OCI-LY1 (cell line): ENCODE measurements around the gene CACFD1.

Experiments used
- H2AFZ ChIP-seq: fragments of 200-600 bp; sonication (generic), shearing (Covaris generic); 2 replicates; pipeline ENCODE4 v1.6.0; 2014; ENCODE audit warnings: antibody characterized with exemption, mild to moderate bottlenecking, low read length
- H3F3A ChIP-seq: fragments of 200-600 bp; sonication (generic), shearing (Covaris generic); 2 replicates; pipeline ENCODE4 v1.6.0; 2014; ENCODE audit warnings: mild to moderate bottlenecking, antibody characterized with exemption, low read length, moderate library complexity; ENCODE audit not compliant: insufficient read depth
- H3K27ac ChIP-seq: fragments of 200-600 bp; sonication (generic); 2 replicates; pipeline ENCODE4 v1.5.1; 2014; ENCODE audit warnings: low read length, mixed run types, mild to moderate bottlenecking, low read depth; ENCODE audit not compliant: poor library complexity, severe bottlenecking
- H3K27me3 ChIP-seq: fragments of 200-600 bp; sonication (generic); 2 replicates; pipeline ENCODE4 v1.6.0; 2014; ENCODE audit warnings: antibody characterized with exemption, mild to moderate bottlenecking, low read length, moderate library complexity; ENCODE audit not compliant: insufficient read depth
- H3K36me3 ChIP-seq: fragments of 200-600 bp; sonication (generic); 2 replicates; pipeline ENCODE4 v1.6.1; 2014; ENCODE audit warnings: mild to moderate bottlenecking, antibody characterized with exemption, low read length, moderate library complexity, mixed read lengths; ENCODE audit not compliant: insufficient read depth
- H3K4me1 ChIP-seq: fragments of 200-600 bp; sonication (generic); 2 replicates; pipeline ENCODE4 v1.5.1; 2014; ENCODE audit warnings: mild to moderate bottlenecking, low read length, moderate library complexity; ENCODE audit not compliant: insufficient read depth, severe bottlenecking
- H3K4me2 ChIP-seq: fragments of 200-600 bp; sonication (generic), shearing (Covaris generic); 2 replicates; pipeline ENCODE4 v1.6.1; 2014; ENCODE audit warnings: low read length
- H3K4me3 ChIP-seq: fragments of 200-600 bp; sonication (generic); 2 replicates; pipeline ENCODE4 v1.5.1; 2014; ENCODE audit warnings: low read length, low read depth, mild to moderate bottlenecking, mixed read lengths; ENCODE audit not compliant: poor library complexity, severe bottlenecking
- H3K79me2 ChIP-seq: fragments of 200-600 bp; shearing (Covaris generic); 2 replicates; pipeline ENCODE4 v1.6.1; 2016; ENCODE audit warnings: mixed run types, low read length, mixed read lengths; ENCODE audit not compliant: insufficient read depth
- H3K9ac ChIP-seq: fragments of 200-600 bp; sonication (generic), shearing (Covaris generic); 2 replicates; pipeline ENCODE4 v1.6.1; 2014; ENCODE audit warnings: mild to moderate bottlenecking, low read length, mixed read lengths
- H3K9me2 ChIP-seq: fragments of 200-600 bp; sonication (generic), shearing (Covaris generic); 2 replicates; pipeline ENCODE4 v1.6.1; 2014; ENCODE audit warnings: low read depth, mild to moderate bottlenecking, low read length, mixed read lengths
- H3K9me3 ChIP-seq: fragments of 200-600 bp; shearing (Covaris generic); 2 replicates; pipeline ENCODE4 v1.6.1; 2014; ENCODE audit warnings: low read length, mixed read lengths
- H4K20me1 ChIP-seq: fragments of 200-600 bp; sonication (generic), shearing (Covaris generic); 2 replicates; pipeline ENCODE4 v1.6.0; 2016; ENCODE audit warnings: mild to moderate bottlenecking, low read length; ENCODE audit not compliant: insufficient read depth
- CTCF ChIP-seq: fragments of 200-600 bp; sonication (generic), shearing (Covaris generic); IDR thresholded peaks from 2 replicates; pipeline ENCODE4 v1.5.1; 2017; ENCODE audit warnings: mild to moderate bottlenecking, antibody characterized with exemption, low read length, moderate library complexity, mixed read lengths
- EZH2 ChIP-seq: fragments of 200-600 bp; sonication (generic), shearing (Covaris generic); IDR thresholded peaks from 2 replicates; pipeline ENCODE4 v1.8.0; 2017; ENCODE audit warnings: borderline replicate concordance, mixed run types, mild to moderate bottlenecking, antibody characterized with exemption, low read length, moderate library complexity, mixed read lengths

CACFD1 gene

GRCh38 chr9:133491656-133491925 lies 31.8 kb downstream of the CACFD1 start:
- no peak for TF ChIP-seq EZH2
- TF ChIP-seq CTCF, result no peak
- Histone ChIP-seq H3K9me2 (no peaks in the 10 kb centered on the region), H3K4me1 (no peaks in the 10 kb centered on the region), H3F3A (no peaks in the 10 kb centered on the region), H3K9ac (no peak overlapping the region), H3K79me2 (no peaks in the 10 kb centered on the region), H3K4me2 (no peak overlapping the region), H3K9me3 (no peaks in the 10 kb centered on the region), H3K4me3 (no peak overlapping the region), H3K36me3 (no peaks in the 10 kb centered on the region), H2AFZ (no peak overlapping the region), H3K27me3 (peaks cover 7% of the 10 kb centered on the region; the same call in 1 of the 2 replicates), H3K27ac (no peak overlapping the region), H4K20me1 (no peaks in the 10 kb centered on the region)

GRCh38 chr9:133492061-133493021 lies 32.6 kb downstream of the CACFD1 start:
- peaks cover 7% of the 10 kb centered on the region; the same call in 1 of the 2 replicates for H3K27me3 ChIP-seq
- H3K36me3 ChIP-seq, result no peaks in the 10 kb centered on the region
- no peaks in the 10 kb centered on the region for H3K9me2 ChIP-seq
- no peak overlapping the region for H3K27ac ChIP-seq
- no peaks in the 10 kb centered on the region for H3K9me3 ChIP-seq
- no peak overlapping the region for H3K4me2 ChIP-seq
- no peaks in the 10 kb centered on the region for H4K20me1 ChIP-seq
- no peak overlapping the region for H3K9ac ChIP-seq
- TF ChIP-seq CTCF (no peak), EZH2 (no peak)
- H3K79me2 ChIP-seq, result no peaks in the 10 kb centered on the region
- H3K4me1 ChIP-seq, result no peaks in the 10 kb centered on the region
- no peak overlapping the region for H2AFZ ChIP-seq
- no peaks in the 10 kb centered on the region for H3F3A ChIP-seq
- no peak overlapping the region for H3K4me3 ChIP-seq

GRCh38 chr9:133493428-133493827 lies 33.6 kb downstream of the CACFD1 start:
- Histone ChIP-seq H3K36me3 (no peaks in the 10 kb centered on the region), H3K4me2 (no peak overlapping the region), H2AFZ (no peak overlapping the region), H3K9ac (no peak overlapping the region), H3K79me2 (no peaks in the 10 kb centered on the region), H3K9me3 (no peaks in the 10 kb centered on the region), H4K20me1 (no peaks in the 10 kb centered on the region), H3K27me3 (peaks cover 7% of the 10 kb centered on the region; the same call in 1 of the 2 replicates), H3K4me1 (no peaks in the 10 kb centered on the region), H3K9me2 (no peaks in the 10 kb centered on the region), H3K27ac (no peak overlapping the region), H3K4me3 (no peak overlapping the region), H3F3A (no peaks in the 10 kb centered on the region)
- no peak for TF ChIP-seq EZH2
- TF ChIP-seq CTCF, result no peak
